DMS79 (cell line): ENCODE data around the gene FAT2.
"Not testable (repeated sequence)": the region's sequence is repeated elsewhere in the genome, so short reads cannot be mapped to it uniquely, and the experiment has no call there.

Experiments used
- DNase-seq: peaks from one replicate; lab custom pipeline; 2025; lab: John Stamatoyannopoulos, UW

Gene FAT2

DNA sequence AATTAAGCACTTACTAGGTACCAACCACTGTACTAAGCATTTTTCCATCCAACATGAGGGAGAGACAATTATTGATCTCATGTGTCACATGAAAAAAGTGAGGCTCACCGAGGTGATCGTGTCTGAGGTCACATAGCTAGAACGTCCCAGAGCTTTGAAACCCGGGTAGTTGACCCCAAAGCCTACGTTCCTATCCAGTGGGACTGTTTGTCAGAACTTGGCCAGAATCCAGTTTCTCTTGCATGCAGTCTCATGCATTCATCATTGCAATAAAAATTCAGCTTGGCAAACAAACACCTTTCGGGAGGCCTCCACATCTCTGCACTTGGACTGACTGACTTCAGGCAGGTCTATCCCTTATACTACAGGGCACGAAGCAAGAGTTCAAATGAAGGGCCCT lies 23.4 kb upstream of the FAT2 start:
- DNase-seq = no peak

DNA sequence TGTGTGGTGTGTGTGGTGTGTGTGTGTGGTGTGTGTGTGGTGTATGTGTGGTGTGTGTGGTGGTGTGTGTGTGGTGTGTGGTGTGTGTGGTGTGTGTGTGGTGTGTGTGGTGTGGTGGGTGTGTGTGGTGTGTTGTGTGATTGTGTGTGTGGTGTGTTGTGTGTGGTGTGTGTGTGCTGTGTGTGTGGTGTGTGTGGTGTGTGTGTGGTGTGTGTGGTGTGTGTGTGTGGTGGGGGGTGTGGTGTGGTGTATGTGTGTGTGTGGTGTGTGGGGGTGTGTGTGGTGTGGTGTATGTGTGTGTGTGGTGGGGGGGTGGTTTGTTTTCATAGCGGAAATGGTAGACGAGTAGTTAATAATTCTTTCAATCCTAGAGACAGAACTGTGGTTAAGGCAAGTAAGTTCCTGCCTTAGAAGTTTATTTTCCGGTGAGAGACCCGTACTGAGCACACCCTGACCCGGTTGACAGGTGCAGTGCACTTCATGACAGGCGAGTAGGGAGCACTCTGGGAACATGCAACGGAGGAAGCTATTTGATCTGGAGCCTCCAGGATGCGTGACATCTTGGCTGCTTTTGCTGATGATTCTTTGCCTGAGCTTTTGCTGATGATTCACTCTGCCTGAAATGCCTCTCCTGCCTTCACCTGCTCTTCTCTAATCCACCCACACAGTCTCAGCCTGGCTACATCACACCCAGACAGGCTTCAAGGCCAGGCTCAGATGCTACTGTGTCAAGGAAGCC lies 21.7 kb upstream of the FAT2 start:
- no peak for DNase-seq

DNA sequence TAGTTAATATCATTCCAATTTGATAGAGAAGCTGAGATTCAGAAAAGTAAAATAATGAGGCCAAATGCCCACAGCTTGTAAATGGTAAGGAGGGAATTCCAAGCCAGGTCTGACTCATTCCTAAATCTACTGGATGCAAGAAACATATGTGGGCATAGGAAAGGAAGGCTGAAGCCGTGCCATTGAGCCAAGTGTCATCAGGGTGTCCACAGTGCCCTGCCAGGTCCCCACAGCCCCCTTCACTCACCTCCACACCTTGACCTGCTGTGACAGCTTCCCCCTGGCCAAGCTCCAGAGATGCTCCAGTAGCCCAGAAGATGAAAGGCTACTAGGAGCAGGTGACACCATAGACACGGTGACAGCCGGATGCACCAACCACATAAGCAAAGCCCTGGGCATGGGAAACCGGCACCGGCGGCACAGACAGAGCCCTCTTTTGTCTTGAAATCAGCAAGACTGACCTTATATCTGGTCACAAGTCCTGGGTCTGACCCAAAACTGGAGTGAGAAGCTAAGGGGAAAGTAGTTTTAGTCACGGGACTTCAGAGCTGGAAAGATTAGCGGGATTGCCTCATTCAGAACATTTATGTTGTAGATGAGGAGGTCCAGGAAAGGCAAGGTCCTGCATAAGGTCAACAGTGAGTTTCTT lies 20.1 kb upstream of the FAT2 start:
- no peak for DNase-seq

DNA sequence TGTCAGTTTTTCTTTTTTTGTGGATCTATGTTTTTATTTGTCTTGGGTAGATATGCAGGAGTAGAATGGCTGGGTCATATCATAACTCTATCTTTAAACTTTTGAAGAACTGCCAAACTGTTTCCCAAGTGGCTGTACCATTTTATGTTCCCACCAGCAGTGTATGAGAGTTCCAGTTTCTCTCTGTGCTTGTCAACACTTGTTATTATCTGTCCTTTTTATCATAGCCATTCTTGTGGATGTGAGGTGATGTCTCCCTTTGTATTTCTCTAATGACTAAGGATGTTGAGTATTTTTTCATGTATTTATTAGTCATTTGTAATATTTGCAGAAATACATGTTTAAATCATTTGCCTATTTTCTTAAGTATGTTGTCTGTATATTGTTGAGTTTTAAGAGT lies 17.4 kb upstream of the FAT2 start:
- no peak for DNase-seq

DNA sequence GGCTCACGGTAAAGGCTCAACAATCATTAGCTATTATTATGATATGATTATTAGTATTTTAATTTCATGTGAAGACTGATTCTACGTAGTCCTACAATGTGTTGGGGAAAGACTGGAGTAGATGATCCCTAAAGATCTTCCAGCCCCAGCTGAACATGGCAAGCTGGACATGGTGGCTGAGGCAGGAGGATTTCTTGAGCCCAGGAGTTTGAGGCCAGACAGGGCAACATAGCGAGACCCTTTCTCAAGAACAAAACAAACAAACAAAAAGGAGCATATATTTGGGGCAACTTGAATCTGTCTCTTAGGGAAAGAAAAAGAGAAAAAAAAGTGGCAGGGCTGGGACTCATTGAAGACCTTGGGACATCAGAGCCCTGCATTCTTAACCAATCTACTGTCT lies 16.2 kb upstream of the FAT2 start:
- no peak for DNase-seq

DNA sequence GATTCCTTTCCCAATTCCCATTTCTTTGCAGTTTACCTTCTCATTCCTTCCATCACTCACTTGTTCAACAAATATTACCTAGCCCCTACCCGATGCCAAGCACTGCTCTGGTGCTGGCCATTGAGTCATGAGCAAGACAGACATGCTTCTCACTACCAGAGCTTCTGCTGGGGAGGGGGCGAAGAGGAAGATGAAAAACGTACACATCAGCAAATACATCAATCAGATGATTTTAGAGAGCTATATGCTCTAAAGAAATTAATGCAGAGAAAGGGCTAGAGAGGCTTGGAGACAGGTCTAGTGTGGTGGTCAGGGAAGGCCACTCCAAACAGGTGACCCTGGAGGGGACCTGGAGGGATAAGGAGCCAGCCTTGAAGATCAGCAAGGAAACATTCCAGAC lies 14.4 kb upstream of the FAT2 start:
- no peak for DNase-seq

DNA sequence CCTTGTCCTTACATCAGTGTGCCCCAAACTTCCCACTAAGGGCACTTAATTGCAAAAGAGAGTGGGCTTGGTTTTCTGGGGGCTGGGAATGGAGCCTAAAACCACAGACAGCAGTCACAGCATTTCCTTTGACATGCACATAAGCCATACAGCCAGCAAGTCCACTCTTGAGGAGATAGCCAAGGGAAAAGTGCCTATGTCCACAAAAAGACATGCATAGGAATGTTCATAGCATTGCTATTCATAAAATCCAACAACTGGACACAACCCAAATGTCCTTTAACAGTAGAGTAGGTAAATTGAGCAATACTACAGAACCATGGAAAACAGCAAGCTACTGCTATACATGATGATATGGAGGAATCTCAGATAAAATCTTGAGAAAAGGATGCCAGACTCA lies 11.7 kb upstream of the FAT2 start:
- no peak for DNase-seq

DNA sequence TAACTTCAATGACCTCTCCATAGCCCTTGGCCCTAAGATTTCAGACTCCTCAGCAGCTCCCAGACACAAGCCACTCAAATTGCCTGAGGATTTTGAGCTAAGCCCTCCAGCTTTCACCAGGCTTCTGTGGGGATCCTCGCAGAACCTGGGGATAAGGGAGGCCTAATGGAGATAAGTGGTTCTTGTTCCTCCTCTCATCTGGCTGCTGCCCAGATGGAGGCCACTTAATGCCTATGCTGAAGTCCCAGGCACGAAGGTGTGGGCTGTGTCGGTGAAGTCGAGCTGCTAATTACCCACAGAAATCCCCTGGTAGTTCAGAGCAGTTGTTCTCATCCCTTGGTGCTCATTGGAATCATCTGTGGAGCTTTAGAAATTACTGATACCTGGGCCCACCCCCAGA lies 10.3 kb upstream of the FAT2 start:
- peak; percentile 57 for DNase-seq

DNA sequence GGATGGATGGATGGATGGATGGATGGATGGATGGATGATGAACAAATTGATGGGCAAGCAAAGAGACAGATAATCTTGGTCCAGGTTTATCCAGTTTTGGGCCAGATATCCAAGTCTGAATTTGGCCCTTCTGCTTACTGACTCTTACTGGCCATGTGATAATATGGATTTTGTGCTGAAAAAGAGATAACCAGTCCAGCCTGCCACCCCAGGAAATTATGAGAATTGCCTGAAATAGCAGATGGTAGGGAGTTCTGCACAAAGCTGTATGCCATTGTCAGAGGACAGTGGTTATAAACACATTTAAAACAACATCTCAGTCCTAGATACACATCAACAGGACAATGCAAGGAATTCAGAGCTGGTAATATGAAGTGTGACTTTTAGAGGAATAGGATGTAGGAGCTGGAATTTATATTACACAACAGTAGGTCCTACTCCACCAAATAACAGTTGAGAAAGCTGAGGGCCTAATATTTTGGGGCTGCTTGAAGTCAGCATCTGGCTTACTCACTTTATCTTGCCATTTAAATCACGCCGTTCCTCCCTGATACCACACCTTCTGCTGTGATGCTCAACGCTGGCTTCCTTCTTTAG lies 9.0 kb upstream of the FAT2 start:
- no peak for DNase-seq

DNA sequence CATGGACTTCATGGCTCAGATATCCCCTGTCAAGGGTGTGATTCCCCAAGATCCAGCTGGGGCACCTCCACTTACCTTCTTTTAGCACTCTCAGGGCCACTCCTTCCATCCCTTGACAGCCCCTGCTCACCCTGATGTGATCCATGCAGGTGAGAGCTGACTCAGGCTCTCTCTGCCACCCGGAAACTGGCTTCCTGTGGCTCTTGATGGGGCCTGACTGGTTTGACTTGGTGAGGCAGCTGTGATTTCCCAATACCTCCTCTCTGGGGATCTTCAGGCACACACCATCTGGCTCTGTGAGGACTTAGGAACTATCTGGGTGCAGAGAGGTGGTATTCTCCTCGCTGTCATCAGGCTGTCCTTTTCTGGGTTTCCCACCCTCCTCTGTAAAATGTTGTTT lies 7.9 kb upstream of the FAT2 start:
- no peak for DNase-seq

DNA sequence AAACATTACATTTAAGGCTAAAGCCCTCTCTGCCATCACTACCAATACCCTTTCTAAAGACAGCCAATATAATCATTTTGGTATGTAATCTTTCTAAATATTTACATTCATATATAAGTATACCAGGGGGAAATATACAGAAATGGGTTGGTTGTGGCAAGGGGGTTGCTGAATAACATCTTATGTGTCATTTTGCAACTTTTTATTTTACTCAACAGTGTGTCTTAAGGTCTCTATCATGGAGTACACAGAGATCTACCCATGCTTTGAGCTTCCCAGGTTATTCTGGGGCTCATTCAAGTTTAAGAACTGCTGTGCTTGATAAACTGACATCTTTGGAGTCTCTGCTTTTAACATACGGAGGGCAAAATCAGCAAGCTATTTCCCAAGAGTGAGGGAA lies 7.4 kb upstream of the FAT2 start:
- no peak for DNase-seq

DNA sequence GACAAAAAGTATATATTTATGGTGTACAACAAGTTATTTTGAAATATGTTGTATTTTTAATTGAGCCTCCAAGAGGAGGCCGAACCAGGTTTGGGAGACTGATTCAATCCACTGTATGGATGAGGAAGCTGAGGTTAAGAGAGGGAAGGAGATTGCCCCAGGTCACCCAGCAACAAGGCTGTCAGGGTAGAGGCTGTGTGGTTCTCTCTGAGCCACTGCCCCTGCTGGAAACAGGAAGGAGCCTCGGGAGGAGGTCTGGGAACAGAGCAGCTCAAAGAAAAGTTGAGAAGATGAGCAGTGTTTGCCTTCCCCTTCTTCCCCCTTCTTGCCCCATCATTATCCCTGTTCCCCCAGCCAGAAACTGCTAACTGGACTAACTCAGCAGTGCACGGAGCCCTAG lies 6.6 kb upstream of the FAT2 start:
- DNase-seq = no peak

DNA sequence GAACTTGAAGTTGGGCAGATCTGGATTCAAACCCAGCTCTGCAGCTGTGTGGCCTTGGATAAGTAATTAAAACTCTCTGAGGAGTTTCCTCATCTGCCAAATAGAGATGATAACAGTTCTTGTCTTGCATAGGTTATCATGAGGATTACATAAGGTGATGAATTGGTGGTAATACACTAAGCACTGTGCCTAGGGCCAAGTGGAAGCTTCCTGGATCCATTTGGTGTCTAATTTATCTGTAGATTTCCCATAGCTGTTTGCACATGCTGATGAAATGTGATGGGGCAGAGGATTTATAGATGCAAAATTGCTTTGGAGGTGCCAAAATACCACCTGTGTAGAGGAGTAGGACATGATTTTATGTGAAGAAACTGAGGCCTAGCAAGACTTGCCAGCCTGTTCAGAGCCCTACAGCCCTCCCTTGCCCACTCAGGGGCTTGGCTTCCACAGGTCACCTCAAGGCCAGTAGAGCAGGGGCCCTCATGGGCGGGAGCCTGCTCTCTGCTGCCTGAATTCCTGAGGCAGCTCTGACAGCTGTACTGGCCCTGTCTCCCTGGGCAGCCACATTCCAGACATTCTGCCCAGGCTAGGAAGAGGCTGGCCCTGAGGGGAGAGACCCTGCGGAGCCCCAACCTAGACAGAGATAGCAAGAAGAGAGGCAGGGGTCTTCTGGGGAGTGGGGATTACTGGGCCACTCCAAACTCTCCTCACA lies 5.9 kb upstream of the FAT2 start:
- no peak for DNase-seq

DNA sequence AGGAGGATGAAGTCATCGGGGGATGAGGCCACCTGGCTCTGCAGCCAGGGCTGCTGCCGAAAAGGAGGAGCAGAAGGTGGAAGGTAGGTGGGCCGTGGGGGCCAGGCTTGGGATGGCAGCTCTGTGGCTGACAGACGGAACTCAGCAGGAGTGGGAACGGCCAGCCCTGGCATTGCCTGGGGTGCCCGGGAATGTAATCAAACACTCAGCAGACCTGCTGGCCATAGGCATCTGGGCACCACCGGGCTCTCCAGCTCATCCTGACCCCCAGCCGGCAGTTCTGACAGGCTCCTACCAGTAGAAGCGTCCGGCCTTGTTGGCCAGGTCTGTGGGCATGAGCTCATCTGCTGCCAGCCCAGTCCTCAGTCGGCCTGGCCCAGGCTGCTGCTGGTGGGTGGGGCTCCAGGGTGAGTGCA lies 4.3 kb upstream of the FAT2 start:
- DNase-seq = no peak

DNA sequence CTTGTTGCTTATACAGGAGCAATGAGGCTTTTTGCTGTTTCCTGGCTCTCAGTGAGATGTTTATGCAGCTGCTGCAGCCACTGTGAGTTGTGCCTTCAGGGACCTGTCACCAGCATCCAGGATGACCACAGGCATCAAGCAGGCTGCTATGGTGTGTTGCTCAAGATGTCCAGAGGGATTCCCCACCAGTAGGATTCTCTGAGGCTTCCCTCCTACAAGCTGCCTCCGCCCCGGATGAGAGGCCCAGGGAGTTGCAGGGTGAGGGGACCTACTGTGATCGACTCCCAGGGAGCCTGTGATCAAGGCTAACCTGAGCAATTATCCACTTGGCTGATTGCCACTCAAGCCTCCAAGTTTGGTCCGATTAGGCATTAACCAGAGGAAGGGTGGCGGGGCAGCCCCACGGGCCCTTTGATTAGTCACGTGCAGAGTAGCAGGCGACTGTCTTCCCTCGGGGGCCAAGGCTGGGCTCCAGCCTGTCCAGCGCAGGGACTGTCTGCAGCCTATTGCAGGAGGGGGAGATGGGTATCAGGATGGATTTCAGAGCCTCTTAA lies 1.8 kb upstream of the FAT2 start:
- DNase-seq = no peak

DNA sequence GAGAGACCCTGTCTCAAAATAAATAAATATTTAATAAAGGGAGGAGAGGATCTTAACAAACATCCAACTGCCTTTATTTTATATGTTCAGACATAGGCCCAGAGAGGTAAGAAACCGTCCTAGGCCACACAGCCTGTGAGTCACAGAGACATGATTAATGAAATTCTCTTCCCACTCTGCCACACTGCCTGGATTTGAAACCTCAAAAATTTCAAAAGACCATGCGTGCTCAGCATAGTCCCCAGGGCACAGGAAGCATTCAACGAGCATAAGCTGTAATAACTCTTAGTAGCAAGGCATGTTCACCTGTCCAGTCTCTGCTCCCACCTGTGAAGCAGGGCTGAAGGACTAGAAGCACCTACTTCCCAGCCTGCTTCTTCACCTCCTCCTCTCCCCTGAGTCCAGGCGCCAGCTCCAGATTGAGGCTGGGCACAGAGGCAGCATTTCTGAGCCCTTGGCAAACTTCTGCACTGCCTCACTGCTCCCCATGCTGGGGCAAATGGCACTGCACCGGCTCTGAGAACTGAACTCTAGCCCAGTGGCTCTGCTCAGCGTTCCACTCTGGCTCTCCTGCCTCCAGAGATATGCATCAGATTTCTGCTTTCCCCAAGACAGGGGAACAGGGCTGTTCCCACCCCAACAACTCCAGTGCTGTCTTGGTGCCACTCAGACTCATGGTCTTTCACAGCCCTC lies 1.1 kb downstream of the FAT2 start:
- no peak for DNase-seq

DNA sequence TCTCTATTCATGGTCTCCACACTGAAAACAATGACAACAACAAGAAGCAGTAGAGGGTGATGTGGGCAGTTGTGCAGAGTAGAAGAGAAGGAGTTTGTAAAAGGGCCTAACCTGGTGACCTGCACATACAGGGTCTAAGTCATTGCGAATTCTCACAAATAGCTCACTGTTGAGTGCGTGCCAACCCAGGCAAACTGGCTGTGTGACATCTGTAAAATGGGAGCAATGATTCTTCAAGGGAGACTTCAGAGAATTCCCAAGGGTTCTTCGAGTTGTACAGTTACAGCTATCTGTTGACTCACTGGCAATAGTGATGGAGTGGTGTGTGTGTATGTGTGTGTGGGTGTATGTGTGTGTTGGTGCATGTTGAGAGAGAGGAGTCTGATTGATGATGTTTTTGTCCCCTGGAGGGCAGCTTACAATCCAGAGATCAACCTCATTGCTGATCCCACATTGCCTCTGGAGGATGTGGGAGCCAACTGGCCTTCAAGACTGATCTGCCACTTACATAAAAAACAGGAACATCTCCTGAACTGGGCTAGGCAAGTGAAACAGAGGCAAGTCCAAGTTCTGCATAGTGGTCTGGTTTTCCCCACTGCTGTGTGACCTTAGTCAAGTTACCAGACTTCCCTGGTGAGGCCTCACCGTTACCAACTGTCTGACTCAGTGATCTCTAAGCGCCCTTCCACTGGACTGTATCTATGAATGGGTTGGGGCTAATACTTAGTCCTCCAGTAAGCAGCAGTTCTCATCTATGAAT lies 3.2 kb downstream of the FAT2 start:
- no peak for DNase-seq

DNA sequence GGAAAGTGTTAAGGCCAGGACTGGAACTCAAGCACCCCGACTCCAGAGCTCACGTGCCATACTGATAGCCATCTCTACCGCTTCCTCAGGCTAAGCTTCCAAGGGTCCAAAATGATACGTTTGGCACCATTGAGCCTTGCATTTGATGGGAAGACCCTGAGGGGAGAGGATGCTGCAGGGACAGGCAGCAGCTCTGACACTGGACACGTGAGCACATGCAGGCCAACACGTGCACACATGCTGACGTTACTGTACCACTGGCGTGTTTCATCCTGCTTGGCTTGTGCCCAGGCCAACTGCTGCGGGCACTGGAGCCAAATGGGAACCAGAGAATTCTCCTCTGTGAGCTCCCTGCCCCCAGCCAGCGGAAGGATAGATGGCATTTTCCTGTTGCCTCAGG lies 5.2 kb downstream of the FAT2 start:
- DNase-seq = no peak

DNA sequence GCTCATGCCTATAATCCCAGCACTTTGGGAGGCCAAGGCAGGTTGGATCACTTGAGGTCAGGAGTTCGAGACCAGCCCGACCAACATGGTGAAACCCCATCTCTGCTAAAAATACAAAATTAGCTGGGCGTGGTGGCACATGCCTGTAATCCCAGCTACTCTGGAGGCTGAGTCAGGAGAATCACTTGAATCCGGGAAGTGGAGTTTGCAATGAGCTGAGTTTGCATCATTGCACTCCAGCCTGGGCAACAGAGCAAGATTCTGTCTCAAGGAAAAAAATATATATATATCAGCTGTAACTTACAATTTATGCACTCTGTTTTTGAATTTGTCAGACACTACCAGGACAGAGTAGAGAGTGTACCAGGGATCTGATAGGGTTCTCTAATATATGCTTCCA lies 5.8 kb downstream of the FAT2 start:
- not testable (repeated sequence) for DNase-seq

DNA sequence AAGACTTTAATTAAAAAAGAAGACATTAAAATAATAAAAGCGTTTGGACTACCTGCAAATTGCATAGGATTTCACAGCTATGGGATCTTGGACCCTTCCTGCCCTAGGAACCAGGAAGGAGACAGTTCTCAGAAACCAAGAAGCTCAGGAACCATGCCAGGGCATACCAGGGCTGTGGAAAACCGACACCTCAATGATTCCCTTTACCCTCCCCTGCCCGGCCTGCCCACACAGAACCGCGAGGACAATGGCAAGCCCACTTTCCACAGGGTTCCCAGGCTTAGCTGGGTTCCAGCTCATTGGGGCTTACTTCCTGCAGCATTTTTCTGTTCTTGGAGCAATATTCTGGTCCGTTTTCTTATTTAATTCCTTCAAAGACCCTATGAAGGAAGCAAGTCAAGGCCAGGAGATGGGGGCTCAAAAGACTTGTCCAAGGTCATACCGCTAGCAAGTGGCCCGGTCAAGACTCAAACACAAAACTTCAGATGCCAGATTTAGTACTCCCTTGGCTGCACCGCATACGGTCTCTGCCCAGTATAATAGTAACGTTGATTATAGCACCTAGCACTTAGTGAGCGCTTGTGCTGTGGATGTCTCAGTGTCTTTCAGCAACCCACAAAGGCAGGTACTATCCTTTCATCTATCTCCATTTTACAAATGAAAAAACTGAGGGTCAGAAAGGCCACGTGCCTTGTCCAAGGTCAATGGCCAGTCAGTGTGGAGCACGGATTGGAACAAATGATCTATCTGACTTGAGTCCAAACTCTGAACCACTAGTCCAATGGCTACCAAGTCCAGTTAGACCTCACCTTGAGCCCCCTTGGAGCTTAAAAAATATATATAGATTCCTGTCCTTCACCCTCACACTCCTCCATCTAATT lies 6.8 kb downstream of the FAT2 start:
- no peak for DNase-seq
